ENCODE results near the gene GLTPD2.

GLTPD2 gene

DNA sequence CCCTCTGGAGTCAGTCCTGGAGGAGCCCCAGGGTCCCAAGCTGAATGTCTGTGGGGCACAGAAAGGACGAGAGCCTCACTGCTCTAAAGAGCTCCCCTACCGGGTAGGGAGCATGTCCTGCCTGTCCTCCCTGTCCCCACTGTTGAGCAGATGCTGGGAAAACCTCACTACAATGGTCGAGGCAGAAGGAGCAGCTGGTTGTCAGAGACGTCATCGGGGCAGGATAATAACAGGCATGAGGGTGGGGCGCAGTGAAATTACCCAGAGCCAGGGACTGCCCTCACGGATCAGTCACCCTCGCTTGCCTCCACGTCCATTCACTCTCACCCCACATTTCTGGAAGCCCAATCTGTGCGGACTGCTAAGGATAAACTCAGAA is 16.5 kb upstream of the GLTPD2 start:
- no peak for DNase-seq

DNA sequence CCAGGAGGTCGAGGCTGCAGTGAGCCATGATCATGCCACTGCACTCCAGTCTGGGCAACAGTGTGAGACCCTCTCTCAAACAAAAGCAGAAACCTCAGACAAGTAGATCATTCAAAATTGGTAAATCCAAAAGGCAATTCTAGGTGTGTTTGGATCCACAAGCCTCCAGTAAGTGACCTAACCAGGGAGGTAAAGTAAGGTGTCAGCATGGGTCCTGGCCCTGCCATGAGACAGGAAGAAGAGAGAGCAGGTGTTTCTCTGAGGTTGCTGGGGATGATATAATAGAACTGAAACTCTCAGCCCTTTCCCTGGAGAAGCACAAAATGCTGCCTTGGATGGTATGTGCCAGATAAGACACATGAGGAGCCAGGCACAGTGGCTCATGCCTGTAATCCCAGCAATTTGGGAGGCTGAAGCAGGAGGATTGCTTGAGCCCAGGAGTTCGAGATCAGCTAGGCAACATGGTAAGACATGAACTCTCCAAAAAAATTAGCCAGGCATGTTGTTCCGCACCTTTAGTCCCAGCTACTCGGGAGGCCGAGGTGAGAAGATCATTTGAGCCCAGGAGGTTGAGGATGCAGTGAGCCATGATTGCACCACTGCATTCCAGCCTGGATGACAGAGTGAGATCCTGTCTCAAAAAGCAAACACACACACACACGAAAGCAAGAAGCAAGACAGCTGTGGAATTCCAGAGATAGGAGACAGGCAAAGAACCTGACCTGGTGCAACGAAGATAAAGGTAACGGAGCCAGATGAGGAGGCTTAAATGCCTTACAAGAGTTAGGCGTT is 10.6 kb upstream of the GLTPD2 start:
- DNase-seq, result no peak

- no peak for DNase-seq
These were observed 8.3 kb upstream of the GLTPD2 start for GRCh38 chr17:4780325-4780955.

GRCh38 chr17:4782652-4783051 is 6.1 kb upstream of the GLTPD2 start:
- DNase-seq, result no peak

- DNase-seq, result no peak
These were observed 3.3 kb upstream of the GLTPD2 start for GRCh38 chr17:4785311-4786105.

DNA sequence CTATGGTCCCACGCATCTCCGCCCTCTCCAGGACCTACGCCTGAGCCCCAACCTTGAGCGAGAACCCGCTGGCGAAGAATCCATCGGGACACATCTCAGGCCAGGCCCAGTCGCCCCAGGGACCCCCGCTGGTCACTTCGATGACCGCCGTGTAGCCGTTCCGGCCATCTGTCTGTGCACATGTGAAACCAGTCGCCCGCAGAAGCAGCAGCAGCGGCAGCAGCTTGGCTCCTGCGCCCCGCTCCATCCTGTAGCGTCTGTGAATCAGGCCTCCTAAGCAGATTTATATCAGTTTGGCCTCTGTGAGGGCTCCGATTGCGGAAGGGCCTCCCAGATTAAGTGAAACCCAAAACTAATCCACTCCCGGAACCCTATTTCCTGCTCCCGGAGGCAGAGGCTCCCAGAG is 2.7 kb upstream of the GLTPD2 start, which contains the start of gene VMO1:
Gene VMO1 (minus strand): TSS at position 259 of the 406 bp plus-strand sequence. CDS start 12 bp downstream, at position 247.
- DNase-seq, result no peak

DNA sequence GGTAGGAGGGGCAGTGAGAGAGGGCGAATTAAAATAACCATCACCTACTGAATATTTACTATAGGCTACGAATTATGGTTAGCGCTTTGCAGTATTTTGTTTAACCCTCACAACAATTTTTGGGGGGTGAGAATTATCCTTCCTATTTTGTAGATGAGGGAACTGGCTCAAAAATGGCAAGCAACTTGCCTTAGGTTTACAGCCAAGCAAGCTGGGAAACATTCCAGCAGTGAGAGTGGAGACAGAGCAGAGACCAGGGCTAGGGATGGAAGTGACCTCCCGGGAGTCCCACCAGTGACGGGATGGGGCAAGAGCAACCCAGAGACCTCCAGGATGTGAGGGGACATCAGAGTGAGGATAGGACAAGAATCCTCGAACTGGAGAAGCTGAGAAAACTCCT is 2.2 kb upstream of the GLTPD2 start:
- DNase-seq, result no peak

GRCh38 chr17:4788159-4788806 is 481 bp upstream of the GLTPD2 start:
- DNase-seq, result no peak

DNA sequence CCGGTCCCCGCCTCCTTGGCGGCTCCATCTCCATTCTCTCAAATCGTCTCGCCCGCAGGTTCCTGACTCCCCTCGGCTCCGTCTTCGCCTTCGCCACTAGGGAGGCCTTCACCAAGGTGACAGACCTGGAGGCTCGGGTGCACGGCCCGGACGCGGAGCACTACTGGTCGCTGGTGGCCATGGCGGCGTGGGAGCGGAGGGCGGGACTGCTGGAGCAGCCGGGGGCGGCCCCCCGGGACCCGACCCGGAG is 862 bp downstream of the GLTPD2 start:
- DNase-seq, result no peak

DNA sequence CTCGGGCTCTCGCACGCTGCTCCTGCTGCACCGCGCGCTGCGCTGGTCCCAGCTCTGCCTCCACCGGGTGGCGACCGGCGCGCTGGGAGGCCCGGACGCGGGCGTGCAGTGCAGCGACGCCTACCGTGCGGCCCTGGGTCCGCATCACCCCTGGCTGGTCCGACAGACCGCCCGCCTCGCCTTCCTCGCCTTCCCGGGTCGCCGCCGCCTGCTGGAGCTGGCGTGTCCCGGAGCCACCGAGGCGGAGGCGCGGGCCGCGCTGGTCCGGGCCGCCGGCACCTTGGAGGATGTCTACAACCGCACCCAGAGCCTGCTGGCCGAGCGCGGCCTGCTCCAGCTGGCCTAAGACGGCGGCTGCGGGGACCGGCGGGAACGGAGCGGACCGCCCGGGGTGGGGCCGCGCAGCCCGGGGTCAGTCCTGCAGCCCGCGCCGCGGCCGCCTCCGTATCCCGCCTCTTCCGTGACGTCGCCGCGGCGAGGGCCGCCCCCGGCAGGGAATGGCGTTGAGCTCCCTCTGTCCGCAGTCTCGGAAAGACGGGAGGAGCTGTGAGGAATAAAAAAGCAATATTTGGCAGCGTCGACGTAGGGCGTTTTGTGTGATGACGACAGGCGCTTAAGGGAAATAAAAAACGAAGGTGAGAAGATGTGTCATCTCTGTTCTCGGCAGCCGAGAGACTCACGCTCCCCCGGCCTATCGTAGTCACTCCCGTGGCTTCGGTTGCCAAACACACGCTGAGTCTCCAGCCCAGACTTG is 1.4 kb downstream of the GLTPD2 start:
- DNase-seq, result peak; percentile 38

DNA sequence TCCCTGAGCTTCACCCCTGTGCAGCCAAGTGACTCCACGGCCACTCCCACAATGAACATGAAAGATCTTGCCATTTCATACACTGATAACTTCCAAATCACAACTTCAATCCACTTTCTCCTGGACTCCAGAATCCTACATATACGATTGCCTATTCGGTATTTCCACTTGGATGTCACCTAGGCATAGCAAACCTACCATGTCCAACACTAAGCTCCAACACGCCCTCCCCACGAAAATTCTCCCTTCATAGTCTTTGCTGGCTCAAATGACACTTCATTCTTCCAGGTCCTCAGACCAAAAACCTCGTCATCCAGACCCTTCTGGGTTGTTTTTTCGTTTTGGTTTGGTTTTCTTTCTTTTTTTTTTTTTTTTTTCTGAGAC is 1.9 kb downstream of the GLTPD2 start:
- no peak for DNase-seq

DNA sequence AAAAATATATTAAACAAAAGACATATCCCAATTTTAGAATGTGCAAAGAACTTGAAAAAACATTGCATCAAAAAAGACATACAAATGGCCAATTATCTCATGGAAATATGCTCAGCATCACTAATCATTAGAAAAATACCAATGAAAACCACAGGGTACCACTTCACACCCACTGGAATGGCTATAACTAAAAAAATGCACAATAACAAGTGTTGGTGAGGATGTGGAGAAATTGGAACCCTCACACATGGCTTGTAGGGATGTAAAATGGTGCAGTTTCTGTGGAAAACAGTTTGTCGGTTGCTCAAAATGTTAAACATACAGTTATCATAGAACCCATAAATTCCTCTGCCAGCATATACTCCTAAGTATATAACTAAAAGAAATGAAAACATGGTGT is 6.4 kb downstream of the GLTPD2 start:
- DNase-seq, result no peak

GRCh38 chr17:4796552-4796920 is 7.8 kb downstream of the GLTPD2 start:
- DNase-seq, result no peak

- DNase-seq, result no peak
These were observed 11.9 kb downstream of the GLTPD2 start for GRCh38 chr17:4800462-4801196.

GRCh38 chr17:4802228-4802627 is 13.5 kb downstream of the GLTPD2 start, which contains the start of gene C17orf114:
TSS of gene C17orf114 (minus strand) at chr17:4802328.
- no peak for DNase-seq

DNA sequence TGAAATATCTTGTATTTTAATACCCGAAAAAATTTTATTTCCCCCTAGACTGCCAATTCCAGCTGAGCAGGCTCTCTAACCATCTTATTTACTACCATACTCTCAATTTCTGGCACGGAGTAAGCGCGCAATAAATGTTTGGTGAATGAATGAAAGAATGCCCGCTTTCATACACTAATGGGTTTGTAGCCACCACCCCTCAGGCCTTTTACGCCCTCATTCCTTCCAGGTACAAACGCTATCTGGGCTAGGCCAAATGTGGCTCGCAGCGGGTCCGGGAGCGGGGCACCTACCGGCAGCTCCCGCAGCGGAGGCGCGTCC is 17.7 kb downstream of the GLTPD2 start:
- DNase-seq, result no peak

DNA sequence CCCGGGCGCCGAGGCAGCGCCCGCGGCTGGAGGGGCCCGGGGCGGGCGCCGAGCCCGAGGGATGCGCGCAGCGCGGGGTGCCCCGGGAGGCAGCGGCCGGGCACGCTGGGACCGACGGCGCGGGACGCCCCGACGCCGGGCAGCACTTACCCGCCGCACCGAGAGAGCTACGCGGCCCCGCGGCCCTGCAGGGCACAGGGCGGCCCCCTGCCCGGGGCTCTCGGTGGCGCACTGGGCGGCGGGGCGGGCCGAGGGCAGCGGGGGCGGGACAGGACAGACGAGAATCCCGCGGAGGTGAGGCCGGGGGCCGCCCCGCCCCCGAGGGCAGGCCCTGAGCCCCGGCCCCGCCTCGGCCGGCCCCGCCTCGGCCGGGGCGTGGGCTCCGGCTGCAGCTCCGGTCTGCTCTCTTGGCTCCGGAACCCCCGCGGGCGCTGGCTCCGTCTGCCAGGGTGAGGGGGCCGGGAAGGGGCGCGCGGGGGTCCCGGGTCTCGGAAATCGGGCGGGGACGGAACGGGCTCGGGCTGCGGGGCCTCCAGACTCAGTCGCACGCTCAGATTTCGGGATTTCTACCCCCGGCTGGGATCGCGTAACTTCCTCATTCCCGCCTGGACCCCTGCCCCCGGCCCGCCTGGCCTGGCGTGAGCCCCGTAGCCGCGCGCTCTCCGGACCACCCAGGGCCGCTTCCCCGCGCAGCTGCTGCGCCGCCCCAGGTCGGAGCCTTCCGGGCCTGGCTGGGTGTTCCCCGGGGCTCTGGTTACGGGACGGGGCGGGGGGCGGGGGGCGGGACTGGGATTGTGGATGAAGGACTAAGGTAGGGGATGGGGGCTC is 18.2 kb downstream of the GLTPD2 start, which contains the start of gene PLD2:
Gene PLD2 (plus strand): TSS at position 376 of the 828 bp plus-strand sequence. CDS start 621 bp downstream, outside the sequence.
- DNase-seq, result peak; percentile 63

DNA sequence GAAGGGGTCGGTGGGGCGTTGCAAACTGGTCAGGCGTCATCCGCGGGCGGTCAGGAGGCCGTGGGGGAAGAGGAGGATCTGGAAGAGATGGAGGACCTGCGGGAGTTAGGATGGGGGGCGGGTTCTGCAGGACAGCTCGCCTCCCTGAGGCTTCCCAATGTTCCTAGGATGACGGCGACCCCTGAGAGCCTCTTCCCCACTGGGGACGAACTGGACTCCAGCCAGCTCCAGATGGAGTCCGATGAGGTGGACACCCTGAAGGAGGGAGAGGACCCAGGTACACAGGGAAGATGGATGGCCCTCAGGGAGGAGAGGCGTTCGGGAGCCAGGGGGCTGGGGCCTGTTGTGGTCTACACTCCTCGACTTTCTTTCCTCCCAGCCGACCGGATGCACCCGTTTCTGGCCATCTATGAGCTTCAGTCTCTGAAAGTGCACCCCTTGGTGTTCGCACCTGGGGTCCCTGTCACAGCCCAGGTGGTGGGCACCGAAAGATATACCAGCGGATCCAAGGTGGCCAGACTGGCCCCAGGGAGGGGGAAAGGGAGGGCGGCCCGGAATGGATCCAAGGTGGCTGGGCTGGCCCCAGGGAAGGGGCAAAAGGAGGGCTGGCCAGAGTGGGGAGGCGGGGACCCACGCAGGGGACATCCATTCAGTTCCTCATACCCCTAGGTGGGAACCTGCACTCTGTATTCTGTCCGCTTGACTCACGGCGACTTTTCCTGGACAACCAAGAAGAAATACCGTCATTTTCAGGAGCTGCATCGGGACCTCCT is 19.0 kb downstream of the GLTPD2 start:
- DNase-seq, result no peak

- no peak for DNase-seq
These were observed 19.6 kb downstream of the GLTPD2 start for GRCh38 chr17:4808378-4808767.

GRCh38 chr17:4810696-4811290 is 22.0 kb downstream of the GLTPD2 start:
- DNase-seq, result no peak

Data from NCI-H1048 (cell line).